Endodermal cell (in vitro differentiated cells): ENCODE results near the gene MYL3. TPM values are rescaled to one million over a fixed set of nuclear protein-coding genes. Genes with fewer than 3 reads are reported as not detected.
A peak's percentile ranks its signal among the peaks of the same experiment; 100 is the strongest.
"Not testable (repeated sequence)": the region's sequence is repeated elsewhere in the genome, so short reads cannot be mapped to it uniquely, and the experiment has no call there.

ENCODE experiments used
- DNase-seq: peaks from one replicate; pipeline ENCODE4 v3.0.0-alpha.2; 2017
- H3K27ac ChIP-seq: 2 replicates; pipeline ENCODE4 v1.5.1; 2013; ENCODE audit warnings: mild to moderate bottlenecking, low read depth, low read length, moderate library complexity
- H3K27me3 ChIP-seq: 2 replicates; pipeline ENCODE4 v1.6.1; 2013; ENCODE audit warnings: mild to moderate bottlenecking, low read length, moderate library complexity; ENCODE audit not compliant: insufficient read depth, control insufficient read depth, poor library complexity, severe bottlenecking
- H3K36me3 ChIP-seq: 2 replicates; pipeline ENCODE4 v1.7.0; 2013; ENCODE audit warnings: mild to moderate bottlenecking, low read length, moderate library complexity; ENCODE audit not compliant: control insufficient read depth, insufficient read depth
- H3K4me1 ChIP-seq: one replicate; pipeline ENCODE4 v1.7.0; 2013; ENCODE audit warnings: low read length; ENCODE audit not compliant: control insufficient read depth, insufficient read depth
- H3K4me3 ChIP-seq: 2 replicates; pipeline ENCODE4 v1.5.1; 2013; ENCODE audit warnings: mild to moderate bottlenecking, low read length, moderate library complexity
- H3K9ac ChIP-seq: 2 replicates; pipeline ENCODE4 v1.6.1; 2013; ENCODE audit warnings: mild to moderate bottlenecking, low read length, moderate library complexity; ENCODE audit not compliant: poor library complexity, severe bottlenecking; ENCODE audit errors: extremely low read depth
- H3K9me3 ChIP-seq: 2 replicates; pipeline ENCODE4 v1.6.1; 2013; ENCODE audit warnings: mild to moderate bottlenecking, low read length, moderate library complexity; ENCODE audit not compliant: control insufficient read depth
- H3K27ac Mint-ChIP-seq: 2 replicates; pipeline ENCODE4 v1.8.0; 2020; ENCODE audit warnings: mixed read lengths
- H3K27me3 Mint-ChIP-seq: 2 replicates; pipeline ENCODE4 v1.8.0; 2021; ENCODE audit warnings: mild to moderate bottlenecking, mixed read lengths; ENCODE audit not compliant: insufficient read depth
- H3K36me3 Mint-ChIP-seq: 2 replicates; pipeline ENCODE4 v1.8.0; 2020; ENCODE audit warnings: low read depth, mixed read lengths
- H3K4me1 Mint-ChIP-seq: 2 replicates; pipeline ENCODE4 v1.8.0; 2020; ENCODE audit warnings: mixed read lengths
- H3K4me3 Mint-ChIP-seq: 2 replicates; pipeline ENCODE4 v1.8.0; 2020; ENCODE audit warnings: mild to moderate bottlenecking, moderate library complexity, mixed read lengths
- H3K9me3 Mint-ChIP-seq: 2 replicates; pipeline ENCODE4 v1.8.0; 2020; ENCODE audit warnings: mild to moderate bottlenecking, mixed read lengths
- CTCF ChIP-seq: fragments of 200-600 bp; sonication (generic); conservative IDR thresholded peaks from 2 replicates; pipeline ENCODE4 v1.5.0; 2021; ENCODE audit warnings: antibody characterized with exemption, mild to moderate bottlenecking
- WGBS, 2 experiments: methylation state at CpG; one replicate each; pipeline versions ENCODE4 v1.1.5 to v1.1.7; 2013; ENCODE audit warnings: missing lambda C conversion rate in 2 of 2, mixed read lengths in 1 of 2; ENCODE audit not compliant: insufficient coverage in 1 of 2, insufficient read length in 1 of 2; 5-methylcytosine and 5-hydroxymethylcytosine counted together
- total RNA-seq, 2 donors: library from RNA; stranded (reverse); fragmentation: NEBNext Ultra II Directional in 1 of 2; extraction: Animal tissue kit (Norgen Biotek cat#: 25700) in 1 of 2; gene quantifications; 2 replicates in 1 of 2; 3 replicates in 1 of 2; pipeline ENCODE4 v1.2.1, GENCODE V29; 2021

MYL3 gene
- total RNA-seq, 2 donors from 2014 or later = 1.6 to 2.3 TPM

DNA sequence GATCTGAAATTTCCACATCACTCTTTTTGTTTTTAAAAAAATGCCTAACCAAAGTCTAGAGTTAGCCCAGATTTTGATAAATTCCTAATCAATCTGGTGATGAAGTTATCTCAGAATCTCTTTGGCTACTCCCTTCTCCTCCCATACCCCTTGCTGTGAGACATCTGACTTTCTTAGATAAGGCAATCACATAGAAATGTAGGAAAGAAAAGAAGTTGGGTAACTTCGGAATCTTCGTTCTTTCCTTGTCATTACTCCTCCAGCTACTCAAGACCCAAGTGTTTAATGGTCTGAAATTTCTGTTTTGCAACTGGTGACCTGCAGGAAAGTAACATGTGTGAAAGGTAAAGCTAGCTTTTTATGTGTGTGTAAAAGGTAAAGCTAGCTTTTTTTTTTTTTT is 37.8 kb downstream of the MYL3 start:
- 85% methylated on average over 2 of the region's 2 CpGs; no CpG with 5 or more reads in 1 of the 2 experiments for WGBS, 2 experiments
- no peaks in the 10 kb centered on the region for H3K27me3 Mint-ChIP-seq
- Histone ChIP-seq H3K9me3 (peaks cover 56% of the 10 kb centered on the region), H3K36me3 (no peaks in the 10 kb centered on the region), H3K4me1 (no peaks in the 10 kb centered on the region), H3K9ac (no peak overlapping the region), H3K27me3 (no peaks in the 10 kb centered on the region), H3K4me3 (peak overlapping the region; percentile 44), H3K27ac (no peak overlapping the region)
- no peak for TF ChIP-seq CTCF
- peaks cover 8% of the 10 kb centered on the region for H3K36me3 Mint-ChIP-seq
- H3K27ac Mint-ChIP-seq = no peak overlapping the region
- no peak for DNase-seq
- peaks cover 14% of the 10 kb centered on the region for H3K4me1 Mint-ChIP-seq
- H3K4me3 Mint-ChIP-seq = no peak overlapping the region
- H3K9me3 Mint-ChIP-seq = peaks cover 42% of the 10 kb centered on the region

DNA sequence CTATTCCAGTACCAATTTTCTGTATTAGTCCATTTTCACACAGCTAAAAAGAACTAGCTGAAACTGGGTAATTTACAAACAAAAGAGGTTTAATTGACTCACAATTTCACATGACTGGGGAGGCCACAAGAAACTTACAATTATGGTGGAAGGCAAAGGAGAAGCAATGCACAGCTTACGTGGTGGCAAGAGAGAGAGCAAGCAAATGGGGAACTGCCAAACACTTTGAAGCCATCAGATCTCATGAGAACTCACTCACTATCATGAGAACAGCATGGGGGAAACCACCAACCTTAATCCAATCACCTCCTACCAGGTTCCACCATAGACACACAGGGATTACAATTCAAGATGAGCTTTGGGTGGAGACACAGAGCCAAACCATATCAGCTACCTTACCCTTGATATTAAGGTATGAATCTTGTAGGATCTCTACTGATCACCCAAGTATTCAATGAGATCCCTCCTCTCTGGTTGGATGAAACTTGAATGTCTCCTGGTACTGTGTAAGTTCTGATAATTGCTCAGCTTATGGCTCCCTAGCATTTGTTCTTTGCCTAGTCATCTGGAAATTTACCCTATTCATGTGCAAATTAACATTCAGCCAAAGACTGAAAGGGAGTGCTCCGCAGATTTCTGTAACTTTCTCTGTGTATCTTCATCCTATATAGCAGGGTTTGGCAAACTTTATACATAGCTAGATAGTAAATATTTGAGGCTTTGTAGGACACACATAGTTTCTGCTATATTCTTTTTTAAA is 38.9 kb downstream of the MYL3 start:
- Histone ChIP-seq H3K9me3 (peaks cover 61% of the 10 kb centered on the region), H3K4me3 (peak overlapping the region; percentile 44), H3K27ac (no peak overlapping the region), H3K9ac (no peak overlapping the region), H3K4me1 (no peaks in the 10 kb centered on the region), H3K36me3 (no peaks in the 10 kb centered on the region), H3K27me3 (no peaks in the 10 kb centered on the region)
- Mint-ChIP-seq H3K27ac (no peak overlapping the region), H3K4me3 (no peak overlapping the region), H3K4me1 (peaks cover 4% of the 10 kb centered on the region), H3K27me3 (peaks cover 4% of the 10 kb centered on the region), H3K9me3 (peaks cover 47% of the 10 kb centered on the region), H3K36me3 (peaks cover 8% of the 10 kb centered on the region)
- no peak for DNase-seq
- TF ChIP-seq CTCF = no peak
- WGBS, 2 experiments = 90% methylated on average over 2 of the region's 2 CpGs

DNA sequence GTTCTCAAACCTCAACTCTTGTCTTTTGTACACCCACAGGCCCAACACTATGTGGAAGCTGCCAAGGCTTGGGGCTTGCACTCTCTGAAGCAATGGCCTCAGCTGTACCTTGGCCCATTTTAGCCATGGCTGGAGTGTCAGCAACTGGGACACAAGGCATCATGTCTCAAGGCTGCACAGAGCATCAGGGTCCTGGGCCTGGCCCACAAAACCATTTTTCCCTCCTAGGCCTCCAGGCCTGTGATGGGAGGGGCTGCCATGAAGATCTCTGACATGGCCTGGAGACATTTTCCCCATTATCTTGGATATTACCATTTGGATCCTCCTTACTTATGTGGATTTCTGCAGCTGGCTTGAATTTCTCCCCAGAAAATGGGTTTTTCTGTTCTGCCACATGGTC is 39.9 kb downstream of the MYL3 start:
- not testable (repeated sequence) for H3K36me3 Mint-ChIP-seq, H3K27ac ChIP-seq, H3K9ac ChIP-seq, H3K36me3 ChIP-seq, H3K4me1 ChIP-seq, DNase-seq, H3K27ac Mint-ChIP-seq, H3K4me3 Mint-ChIP-seq, H3K27me3 Mint-ChIP-seq, H3K4me1 Mint-ChIP-seq, H3K27me3 ChIP-seq
- H3K9me3 Mint-ChIP-seq = peaks cover 47% of the 10 kb centered on the region
- peak overlapping the region; percentile 27 for H3K4me3 ChIP-seq
- peaks cover 61% of the 10 kb centered on the region for H3K9me3 ChIP-seq

GRCh38 chr3:46821553-46821952 is 41.7 kb downstream of the MYL3 start:
- peaks cover 13% of the 10 kb centered on the region for H3K27me3 Mint-ChIP-seq
- no peak overlapping the region for H3K4me3 ChIP-seq
- no peak for TF ChIP-seq CTCF
- no peak overlapping the region for H3K27ac Mint-ChIP-seq
- H3K9me3 Mint-ChIP-seq = peaks cover 47% of the 10 kb centered on the region
- no peaks in the 10 kb centered on the region for H3K36me3 ChIP-seq
- no peak overlapping the region for H3K27ac ChIP-seq
- H3K27me3 ChIP-seq = no peaks in the 10 kb centered on the region
- no peaks in the 10 kb centered on the region for H3K4me1 Mint-ChIP-seq
- peaks cover 8% of the 10 kb centered on the region for H3K36me3 Mint-ChIP-seq
- no peak for DNase-seq
- H3K4me3 Mint-ChIP-seq = no peak overlapping the region
- H3K9me3 ChIP-seq = peaks cover 53% of the 10 kb centered on the region
- H3K4me1 ChIP-seq = no peaks in the 10 kb centered on the region
- WGBS, 2 experiments = 67 to 86% methylated on average over 1 of the region's 1 CpG
- H3K9ac ChIP-seq = no peak overlapping the region
